ENCODE results near the gene ABHD14A.

ABHD14A gene

GRCh38 chr3:51935886-51936755 is 38.7 kb upstream of the ABHD14A start:
- H2AFZ ChIP-seq (ENCODE audit: low read depth, low read length), result no peak overlapping the region
- peaks cover 59% of the 10 kb centered on the region for H3K36me3 ChIP-seq (replicated peaks; ENCODE audit: low read depth, low read length)
- no peak overlapping the region for H3K4me2 ChIP-seq (ENCODE audit: low read length)
- peaks cover 19% of the 10 kb centered on the region for H3K4me1 ChIP-seq (ENCODE audit: low read length)
- no peak overlapping the region for H3K9ac ChIP-seq (ENCODE audit: low read length)
- H3K79me2 ChIP-seq (ENCODE audit: low read length), result peaks cover 33% of the 10 kb centered on the region
- no peak overlapping the region for H3K4me3 ChIP-seq (ENCODE audit: low read length)
- H3K27me3 ChIP-seq (ENCODE audit: low read depth, low read length), result no peaks in the 10 kb centered on the region
- TF ChIP-seq EZH2phosphoT487 (IDR thresholded peaks at IDR 0.05; ENCODE audit: low read depth) (no peak), CTCF (IDR thresholded peaks at IDR 0.05; ENCODE audit: low read depth, low read length) (no peak)
- no peaks in the 10 kb centered on the region for H3K9me3 ChIP-seq (ENCODE audit: insufficient read depth, low read length)
- peaks cover 3% of the 10 kb centered on the region; the same call in 1 of the 2 replicates for H4K20me1 ChIP-seq (ENCODE audit: insufficient read depth, low read length)
- H3K27ac ChIP-seq (ENCODE audit: low read length), result no peak overlapping the region

- TF ChIP-seq CTCF (IDR thresholded peaks at IDR 0.05; ENCODE audit: low read depth, low read length), result no peak
- no peak for TF ChIP-seq EZH2phosphoT487 (IDR thresholded peaks at IDR 0.05; ENCODE audit: low read depth)
- no peaks in the 10 kb centered on the region for H3K27me3 ChIP-seq (ENCODE audit: low read depth, low read length)
- no peak overlapping the region for H2AFZ ChIP-seq (ENCODE audit: low read depth, low read length)
- H4K20me1 ChIP-seq (ENCODE audit: insufficient read depth, low read length), result peaks cover 3% of the 10 kb centered on the region; the same call in 1 of the 2 replicates
- no peak overlapping the region for H3K4me2 ChIP-seq (ENCODE audit: low read length)
- no peak overlapping the region for H3K9ac ChIP-seq (ENCODE audit: low read length)
- H3K4me3 ChIP-seq (ENCODE audit: low read length), result no peak overlapping the region
- H3K4me1 ChIP-seq (ENCODE audit: low read length), result peaks cover 19% of the 10 kb centered on the region
- H3K27ac ChIP-seq (ENCODE audit: low read length), result no peak overlapping the region
- peaks cover 39% of the 10 kb centered on the region for H3K79me2 ChIP-seq (ENCODE audit: low read length)
- peaks cover 59% of the 10 kb centered on the region for H3K36me3 ChIP-seq (replicated peaks; ENCODE audit: low read depth, low read length)
- no peaks in the 10 kb centered on the region for H3K9me3 ChIP-seq (ENCODE audit: insufficient read depth, low read length)
Measured at GRCh38 chr3:51937014-51937413, 37.9 kb upstream of the ABHD14A start.

- Histone ChIP-seq H3K27ac (ENCODE audit: low read length) (no peak overlapping the region), H3K4me1 (ENCODE audit: low read length) (peaks cover 23% of the 10 kb centered on the region), H3K4me2 (ENCODE audit: low read length) (no peak overlapping the region), H3K9me3 (ENCODE audit: insufficient read depth, low read length) (no peaks in the 10 kb centered on the region), H3K36me3 (replicated peaks; ENCODE audit: low read depth, low read length) (peaks cover 54% of the 10 kb centered on the region), H3K27me3 (ENCODE audit: low read depth, low read length) (no peaks in the 10 kb centered on the region), H3K4me3 (ENCODE audit: low read length) (no peak overlapping the region), H3K79me2 (ENCODE audit: low read length) (peaks cover 39% of the 10 kb centered on the region), H2AFZ (ENCODE audit: low read depth, low read length) (no peak overlapping the region), H4K20me1 (ENCODE audit: insufficient read depth, low read length) (peaks cover 3% of the 10 kb centered on the region; the same call in 1 of the 2 replicates), H3K9ac (ENCODE audit: low read length) (no peak overlapping the region)
- TF ChIP-seq EZH2phosphoT487 (IDR thresholded peaks at IDR 0.05; ENCODE audit: low read depth) (no peak), CTCF (IDR thresholded peaks at IDR 0.05; ENCODE audit: low read depth, low read length) (no peak)
Measured at GRCh38 chr3:51937611-51938450, 37.0 kb upstream of the ABHD14A start.

Measured in OCI-LY3 (cell line).